SK-N-SH (cell line): Measurements from ENCODE around the gene ABHD15.

Experiments
- CTCF ChIP-seq: fragments of 200-600 bp; sonication (generic); IDR thresholded peaks from 2 replicates; pipeline ENCODE4 v1.6.1; 2017; ENCODE audit warnings: antibody characterized with exemption, mild to moderate bottlenecking, moderate library complexity
- EZH2phosphoT487 ChIP-seq: fragments of 200-600 bp; sonication (generic); IDR thresholded peaks from 2 replicates; pipeline ENCODE4 v1.6.1; 2017; ENCODE audit warnings: low read depth, mixed run types, mild to moderate bottlenecking, antibody characterized with exemption, moderate library complexity, borderline replicate concordance
- GABPA ChIP-seq: IDR thresholded peaks from 2 replicates; pipeline ENCODE4 v1.4.0; 2012; ENCODE audit warnings: low read depth, mild to moderate bottlenecking
- JUND ChIP-seq: IDR thresholded peaks from 2 replicates; pipeline ENCODE4 v1.4.0; 2012
- NFIC ChIP-seq: IDR thresholded peaks from 2 replicates; pipeline ENCODE4 v1.4.0; 2012; ENCODE audit warnings: borderline replicate concordance
- RAD21 ChIP-seq: IDR thresholded peaks from 2 replicates; pipeline ENCODE4 v1.6.1; 2012; ENCODE audit warnings: mild to moderate bottlenecking, low read length
- REST ChIP-seq: IDR thresholded peaks from 2 replicates; pipeline ENCODE4 v1.6.1; 2012; ENCODE audit warnings: mild to moderate bottlenecking, low read depth, low read length, moderate library complexity
- RXRA ChIP-seq: IDR thresholded peaks from 2 replicates; pipeline ENCODE4 v1.4.0; 2012; ENCODE audit warnings: low read depth, mild to moderate bottlenecking, borderline replicate concordance
- TCF12 ChIP-seq: IDR thresholded peaks from 2 replicates; pipeline ENCODE4 v1.4.0; 2012

GRCh38 chr17:29611351-29612093 lies 44.7 kb upstream of the ABHD15 start:
- TF ChIP-seq REST (no peak), CTCF (no peak), GABPA (no peak), JUND (no peak), TCF12 (no peak), RAD21 (no peak), RXRA (no peak), EZH2phosphoT487 (no peak), NFIC (no peak)
